ENCODE results near the gene WDR48. TPM values are rescaled to one million over a fixed set of nuclear protein-coding genes. Genes with fewer than 3 reads are reported as not detected.

Gene WDR48
- total and polyA plus RNA-seq, 2 experiments from 2014 or later: 27.2 to 54.3 TPM

DNA sequence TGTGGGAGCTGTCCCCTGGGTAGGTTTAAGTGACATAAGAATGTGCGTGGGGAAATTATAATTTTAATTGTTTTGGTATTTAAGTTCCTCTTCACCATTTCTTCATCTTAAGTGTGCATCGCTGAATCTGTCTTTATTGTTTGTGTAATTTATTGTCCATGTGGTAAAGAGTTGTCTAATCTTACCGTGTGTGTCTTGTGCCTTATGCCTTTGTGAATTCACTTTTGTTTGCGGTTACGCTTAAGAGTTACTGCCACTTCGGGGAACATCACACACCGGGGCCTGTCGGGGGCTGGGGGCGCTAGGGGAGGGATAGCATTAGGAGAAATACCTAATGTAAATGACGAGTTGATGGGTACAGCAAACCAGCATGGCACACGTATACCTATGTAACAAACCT, 767 bp downstream of the WDR48 start:
- H2AFZ ChIP-seq: 0 out of 2 replicates have a peak overlapping the region, but pooled peaks have one; percentile 29
- H3K27ac ChIP-seq (ENCODE audit: low read depth): peak overlapping the region; percentile 89
- H3K4me3 ChIP-seq: peak overlapping the region; percentile 70
- Mint-ChIP-seq H3K4me1 (peaks cover 10% of the 10 kb centered on the region; the same call in 1 of the 3 replicates), H3K27ac (peak overlapping the region; percentile 97), H3K27me3 (ENCODE audit: insufficient read depth, low read depth, poor library complexity) (peaks cover 2% of the 10 kb centered on the region), H3K4me3 (peak overlapping the region; percentile 99), H3K9me3 (no peaks in the 10 kb centered on the region; the same call in 2 of the 3 replicates), H3K36me3 (ENCODE audit: low read depth) (no peaks in the 10 kb centered on the region)
- no peaks in the 10 kb centered on the region for H3K36me3 ChIP-seq (ENCODE audit: insufficient read depth)
- TF ChIP-seq POLR2AphosphoS5 (IDR thresholded peaks at IDR 0.05; ENCODE audit: low read depth): no peak
- no peak for TF ChIP-seq REST (IDR thresholded peaks at IDR 0.05; ENCODE audit: unreplicated experiment)
- TF ChIP-seq EZH2 (IDR thresholded peaks at IDR 0.05; ENCODE audit: low read depth, unreplicated experiment): no peak
- no peak for TF ChIP-seq ZNF462 (CRISPR knock-in tag; IDR thresholded peaks at IDR 0.05)
- TF ChIP-seq, protein P1, sequence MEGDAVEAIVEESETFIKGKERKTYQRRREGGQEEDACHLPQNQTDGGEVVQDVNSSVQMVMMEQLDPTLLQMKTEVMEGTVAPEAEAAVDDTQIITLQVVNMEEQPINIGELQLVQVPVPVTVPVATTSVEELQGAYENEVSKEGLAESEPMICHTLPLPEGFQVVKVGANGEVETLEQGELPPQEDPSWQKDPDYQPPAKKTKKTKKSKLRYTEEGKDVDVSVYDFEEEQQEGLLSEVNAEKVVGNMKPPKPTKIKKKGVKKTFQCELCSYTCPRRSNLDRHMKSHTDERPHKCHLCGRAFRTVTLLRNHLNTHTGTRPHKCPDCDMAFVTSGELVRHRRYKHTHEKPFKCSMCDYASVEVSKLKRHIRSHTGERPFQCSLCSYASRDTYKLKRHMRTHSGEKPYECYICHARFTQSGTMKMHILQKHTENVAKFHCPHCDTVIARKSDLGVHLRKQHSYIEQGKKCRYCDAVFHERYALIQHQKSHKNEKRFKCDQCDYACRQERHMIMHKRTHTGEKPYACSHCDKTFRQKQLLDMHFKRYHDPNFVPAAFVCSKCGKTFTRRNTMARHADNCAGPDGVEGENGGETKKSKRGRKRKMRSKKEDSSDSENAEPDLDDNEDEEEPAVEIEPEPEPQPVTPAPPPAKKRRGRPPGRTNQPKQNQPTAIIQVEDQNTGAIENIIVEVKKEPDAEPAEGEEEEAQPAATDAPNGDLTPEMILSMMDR (conservative IDR thresholded peaks at IDR 0.05; ENCODE audit: low read depth in 2 of 2): no peak
- TF ChIP-seq NANOG (IDR thresholded peaks at IDR 0.05; ENCODE audit: borderline replicate concordance): no peak
- TF ChIP-seq JUNB (IDR thresholded peaks at IDR 0.05; ENCODE audit: unreplicated experiment): no peak
- TF ChIP-seq, protein P2, sequence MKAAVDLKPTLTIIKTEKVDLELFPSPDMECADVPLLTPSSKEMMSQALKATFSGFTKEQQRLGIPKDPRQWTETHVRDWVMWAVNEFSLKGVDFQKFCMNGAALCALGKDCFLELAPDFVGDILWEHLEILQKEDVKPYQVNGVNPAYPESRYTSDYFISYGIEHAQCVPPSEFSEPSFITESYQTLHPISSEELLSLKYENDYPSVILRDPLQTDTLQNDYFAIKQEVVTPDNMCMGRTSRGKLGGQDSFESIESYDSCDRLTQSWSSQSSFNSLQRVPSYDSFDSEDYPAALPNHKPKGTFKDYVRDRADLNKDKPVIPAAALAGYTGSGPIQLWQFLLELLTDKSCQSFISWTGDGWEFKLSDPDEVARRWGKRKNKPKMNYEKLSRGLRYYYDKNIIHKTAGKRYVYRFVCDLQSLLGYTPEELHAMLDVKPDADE (IDR thresholded peaks at IDR 0.05): no peak
- TF ChIP-seq STAT1 (IDR thresholded peaks at IDR 0.05; ENCODE audit: unreplicated experiment): no peak
- no peak for TF ChIP-seq EZH2phosphoT487 (IDR thresholded peaks at IDR 0.05; ENCODE audit: unreplicated experiment)
- no peak for TF ChIP-seq ZNF114 (CRISPR knock-in tag; IDR thresholded peaks at IDR 0.05)
- no peaks in the 10 kb centered on the region for H3K4me1 ChIP-seq (ENCODE audit: insufficient read depth)
- H3K27me3 ChIP-seq (ENCODE audit: insufficient read depth): no peaks in the 10 kb centered on the region
- H3F3A ChIP-seq (replicated peaks; ENCODE audit: low read depth): no peaks in the 10 kb centered on the region
- H3K9me2 ChIP-seq (ENCODE audit: insufficient read depth): no peaks in the 10 kb centered on the region
- peak overlapping the region; percentile 80 for H3K4me2 ChIP-seq
- peaks cover 19% of the 10 kb centered on the region; the same call in 1 of the 2 replicates for H4K20me1 ChIP-seq (replicated peaks; ENCODE audit: insufficient read depth)
- peaks cover 52% of the 10 kb centered on the region for H3K79me2 ChIP-seq (replicated peaks; ENCODE audit: insufficient read depth)
- DNase-seq (ENCODE audit: low spot score) (peak; percentile 8), ATAC-seq (no peak)

Data from GM23338 (cell line).